Stimulated activated CD4-positive, alpha-beta T cell treated with anti-CD3 and anti-CD28 coated beads, Interleukin-4, amount 100 ng/mL, for 24 hours (primary cell): ENCODE measurements around the gene ZNF414.
A peak's percentile ranks its signal among the peaks of the same experiment; 100 is the strongest.
"Not testable (repeated sequence)": the region's sequence is repeated elsewhere in the genome, so short reads cannot be mapped to it uniquely, and the experiment has no call there.

Experiments used
- DNase-seq: peaks from one replicate; pipeline ENCODE4 v3.0.0-alpha.2; 2020

ZNF414 gene

GRCh38 chr19:8513687-8514504, at the start of gene ZNF414:
Gene ZNF414 (minus strand): TSS chr19:8514167. CDS start chr19:8514046, 121 bp downstream.
- DNase-seq, result peak; percentile 96

GRCh38 chr19:8561075-8561764, 47.3 kb upstream of the ZNF414 start:
- DNase-seq, result no peak

GRCh38 chr19:8558325-8558724, 44.4 kb upstream of the ZNF414 start:
- no peak for DNase-seq

- DNase-seq, result no peak
These were observed 43.8 kb upstream of the ZNF414 start for GRCh38 chr19:8557642-8558238.

- DNase-seq, result not testable (repeated sequence)
These were observed 39.8 kb upstream of the ZNF414 start for GRCh38 chr19:8553729-8554128.

GRCh38 chr19:8552810-8553209, 38.8 kb upstream of the ZNF414 start:
- no peak for DNase-seq

- no peak for DNase-seq
These were observed 36.1 kb upstream of the ZNF414 start for GRCh38 chr19:8550070-8550469.

GRCh38 chr19:8545743-8546142, 31.8 kb upstream of the ZNF414 start:
- DNase-seq, result no peak

GRCh38 chr19:8544168-8544567, 30.2 kb upstream of the ZNF414 start:
- DNase-seq, result no peak

- no peak for DNase-seq
These were observed 25.7 kb upstream of the ZNF414 start for GRCh38 chr19:8539621-8540149.

GRCh38 chr19:8537099-8537498, 23.1 kb upstream of the ZNF414 start:
- DNase-seq, result no peak

- DNase-seq, result no peak
These were observed 22.3 kb upstream of the ZNF414 start for GRCh38 chr19:8536282-8536681.

GRCh38 chr19:8532225-8532624, 18.3 kb upstream of the ZNF414 start:
- no peak for DNase-seq

GRCh38 chr19:8531470-8531869, 17.5 kb upstream of the ZNF414 start:
- DNase-seq, result no peak

- DNase-seq, result no peak
These were observed 16.2 kb upstream of the ZNF414 start for GRCh38 chr19:8530061-8530679.

GRCh38 chr19:8529369-8530006, 15.5 kb upstream of the ZNF414 start:
- no peak for DNase-seq

- DNase-seq, result no peak
These were observed 14.5 kb upstream of the ZNF414 start for GRCh38 chr19:8528500-8528899.

GRCh38 chr19:8526345-8527091, 12.6 kb upstream of the ZNF414 start:
- DNase-seq, result no peak

GRCh38 chr19:8525401-8525684, 11.4 kb upstream of the ZNF414 start:
- DNase-seq, result no peak

GRCh38 chr19:8519388-8519787, 5.4 kb upstream of the ZNF414 start:
- DNase-seq, result no peak

GRCh38 chr19:8518536-8518935, 4.6 kb upstream of the ZNF414 start:
- no peak for DNase-seq
